NCI-H1105 treated with DMSO at 0.1 percent for 48 hours (cell line): ENCODE results near the gene SPG11.
"Not testable (repeated sequence)": the region's sequence is repeated elsewhere in the genome, so short reads cannot be mapped to it uniquely, and the experiment has no call there.

ENCODE experiments used
- DNase-seq: peaks from one replicate; lab custom pipeline; 2025; lab: John Stamatoyannopoulos, UW

Gene SPG11

GRCh38 chr15:44565387-44566154 lies 97.9 kb downstream of the SPG11 start:
- DNase-seq: no peak

DNA sequence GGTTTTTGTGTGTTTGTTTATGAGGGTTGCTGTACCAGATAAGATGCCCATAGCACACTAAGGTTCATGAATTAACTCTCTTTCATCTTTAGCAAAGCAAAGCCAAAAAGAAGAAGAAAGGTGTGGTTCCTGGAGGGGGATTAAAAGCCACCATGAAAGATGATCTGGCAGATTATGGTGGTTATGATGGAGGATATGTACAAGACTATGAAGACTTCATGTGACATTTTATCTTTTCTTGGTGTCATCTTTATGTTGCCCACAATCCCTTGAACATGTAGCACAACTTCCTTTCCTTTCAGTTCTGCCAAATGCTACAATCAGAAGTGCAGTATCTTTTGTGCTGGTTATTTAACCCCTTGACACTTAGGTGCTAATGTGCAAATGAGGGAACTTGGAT lies 102.5 kb downstream of the SPG11 start:
- not testable (repeated sequence) for DNase-seq

GRCh38 chr15:44554934-44555723 lies 108.3 kb downstream of the SPG11 start:
- no peak for DNase-seq

DNA sequence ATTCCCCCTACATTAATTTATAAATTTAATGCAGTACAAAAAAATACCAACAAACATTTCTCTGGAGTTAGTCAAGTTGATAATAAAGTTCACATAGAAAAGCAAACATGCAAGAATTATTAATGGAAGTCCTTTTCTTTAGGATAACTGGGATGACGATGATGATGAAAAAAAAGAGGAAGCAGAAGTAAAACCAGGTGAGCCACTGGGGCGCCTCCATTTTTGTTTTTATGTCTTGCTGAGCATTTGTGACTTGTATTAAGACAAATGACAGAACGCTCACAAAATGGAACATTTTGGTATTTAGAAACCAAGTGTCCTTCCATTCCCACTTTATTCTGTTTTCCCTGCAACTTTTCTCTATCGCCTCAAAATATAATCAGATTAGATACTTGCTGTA lies 112.7 kb downstream of the SPG11 start:
- DNase-seq: no peak

DNA sequence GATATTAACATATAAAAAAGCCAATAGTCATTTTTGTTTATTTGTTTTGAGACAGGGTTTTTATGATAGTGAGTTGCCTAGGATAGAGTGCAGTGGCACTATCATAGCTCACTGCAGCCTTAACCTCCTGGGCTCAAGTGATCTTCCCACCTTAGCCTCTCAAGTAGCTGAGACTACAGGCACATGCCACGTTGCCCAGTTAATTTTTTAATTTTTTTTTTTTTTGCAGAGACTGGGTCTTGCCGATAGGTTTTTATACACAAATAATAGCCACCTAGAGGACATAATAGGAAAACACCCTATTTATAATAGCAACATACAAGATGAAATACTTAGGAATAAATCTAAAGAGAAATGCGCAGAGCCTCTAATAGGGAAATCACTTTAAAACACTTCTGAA lies 113.2 kb downstream of the SPG11 start:
- DNase-seq: peak; percentile 5

- not testable (repeated sequence) for DNase-seq
Measured at GRCh38 chr15:44549152-44549551, 114.3 kb downstream of the SPG11 start.

DNA sequence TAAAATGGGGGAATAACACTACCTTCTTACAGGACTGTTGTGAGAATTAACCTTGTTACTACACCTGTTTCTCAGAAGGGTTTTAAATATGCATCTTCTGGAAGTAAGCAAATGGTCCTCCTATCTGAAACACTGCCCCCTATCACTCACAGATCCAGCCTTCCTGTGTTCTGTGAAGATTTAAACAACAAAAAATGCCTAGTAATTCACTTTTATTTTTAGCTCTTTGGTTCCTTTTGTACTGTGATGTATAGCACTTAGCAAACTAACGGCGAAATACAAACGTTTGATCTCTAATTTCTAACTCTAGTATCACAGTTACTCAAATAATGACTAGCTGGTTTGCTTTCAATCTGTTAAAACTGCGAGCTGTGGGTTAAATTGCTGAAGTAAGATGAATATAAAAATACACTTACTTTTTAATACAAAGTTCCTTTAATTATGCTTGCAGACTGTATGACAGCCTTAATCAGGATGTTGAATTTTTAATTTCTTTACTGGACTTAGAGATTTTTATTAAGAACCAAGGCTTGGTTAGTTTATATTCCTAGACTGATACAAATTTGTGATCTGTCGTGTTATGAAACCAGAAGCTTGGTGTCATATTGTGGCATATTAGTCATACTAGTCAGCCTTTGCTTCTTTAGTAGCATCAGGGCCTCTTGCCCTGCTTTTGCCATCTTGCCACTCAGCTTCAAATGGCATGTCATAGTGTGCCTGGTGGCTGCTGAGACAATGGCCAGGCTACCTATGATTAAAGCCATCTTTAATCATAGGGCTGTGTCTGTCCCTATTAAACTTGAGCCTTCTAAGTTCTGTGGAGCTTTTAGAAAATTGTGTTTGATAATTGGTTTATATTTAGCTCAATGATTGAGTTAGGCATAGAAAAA lies 117.3 kb downstream of the SPG11 start:
- no peak for DNase-seq

DNA sequence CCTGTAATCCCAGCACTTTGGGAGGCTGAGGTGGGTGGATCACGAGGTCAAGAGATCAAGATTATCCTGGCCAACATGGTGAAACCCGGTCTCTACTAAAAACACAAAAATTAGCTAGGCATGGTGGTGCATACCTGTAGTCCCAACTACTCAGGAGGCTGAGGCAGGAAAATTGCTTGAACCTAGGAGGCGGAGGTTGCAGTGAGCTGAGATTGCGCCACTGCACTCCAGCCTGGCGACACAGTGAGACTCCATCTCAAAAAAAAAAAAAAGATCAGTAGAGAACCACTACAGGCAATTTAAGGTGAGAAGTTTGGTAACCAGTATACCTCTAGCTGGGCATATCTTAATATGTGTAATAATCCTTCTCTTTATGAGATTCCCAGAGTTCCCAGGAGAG lies 118.7 kb downstream of the SPG11 start:
- DNase-seq: not testable (repeated sequence)

DNA sequence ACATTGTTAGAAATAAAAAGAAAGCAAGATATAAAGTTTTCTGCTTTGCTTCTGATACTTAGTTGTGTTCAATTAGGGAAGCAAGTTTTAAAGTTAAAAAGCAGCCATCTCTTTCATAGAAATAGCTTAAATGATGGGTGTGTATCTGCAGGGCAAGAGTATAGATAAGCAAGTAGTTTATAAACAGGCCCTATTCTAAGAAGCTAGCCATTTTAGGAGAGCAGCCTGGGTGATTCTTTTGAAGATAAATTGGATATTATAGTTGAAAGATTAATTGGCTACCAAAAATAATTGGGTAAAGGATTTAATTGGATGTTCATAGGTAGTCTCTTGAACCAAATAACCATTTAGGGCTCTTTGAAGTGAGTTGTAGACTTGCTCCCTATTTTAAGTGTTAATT lies 120.9 kb downstream of the SPG11 start:
- no peak for DNase-seq

- DNase-seq: no peak
Measured at GRCh38 chr15:44541282-44541958, 122.0 kb downstream of the SPG11 start.

DNA sequence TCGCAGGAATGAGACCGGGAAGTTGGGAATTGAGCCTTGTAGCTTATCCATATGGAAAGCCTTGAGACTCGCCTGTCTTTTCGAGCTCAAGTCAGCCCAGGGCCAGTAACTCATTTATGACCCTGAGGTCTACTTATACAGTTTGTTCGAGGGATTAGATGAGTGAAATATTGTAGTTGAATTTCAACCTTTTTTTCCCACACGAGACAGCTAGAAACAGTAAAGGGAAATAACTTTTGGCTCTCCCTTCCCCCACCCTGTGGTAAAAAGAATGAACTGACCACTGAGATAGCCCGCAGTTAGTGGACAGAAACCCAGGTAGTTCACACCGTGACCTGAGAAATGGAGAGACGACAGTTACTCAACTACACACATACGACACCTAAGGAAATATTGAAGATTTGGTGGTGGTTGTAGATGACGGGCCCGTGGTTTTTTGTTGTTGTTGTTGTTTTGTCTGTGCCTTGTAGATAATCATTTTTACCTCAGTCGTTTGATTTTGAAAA lies 125.7 kb downstream of the SPG11 start:
- no peak for DNase-seq

GRCh38 chr15:44536962-44537734 lies 126.3 kb downstream of the SPG11 start, which contains the start of gene EIF3J:
Gene EIF3J (plus strand): TSS chr15:44537147. CDS start chr15:44537195, 48 bp downstream.
- DNase-seq: peak; percentile 81

DNA sequence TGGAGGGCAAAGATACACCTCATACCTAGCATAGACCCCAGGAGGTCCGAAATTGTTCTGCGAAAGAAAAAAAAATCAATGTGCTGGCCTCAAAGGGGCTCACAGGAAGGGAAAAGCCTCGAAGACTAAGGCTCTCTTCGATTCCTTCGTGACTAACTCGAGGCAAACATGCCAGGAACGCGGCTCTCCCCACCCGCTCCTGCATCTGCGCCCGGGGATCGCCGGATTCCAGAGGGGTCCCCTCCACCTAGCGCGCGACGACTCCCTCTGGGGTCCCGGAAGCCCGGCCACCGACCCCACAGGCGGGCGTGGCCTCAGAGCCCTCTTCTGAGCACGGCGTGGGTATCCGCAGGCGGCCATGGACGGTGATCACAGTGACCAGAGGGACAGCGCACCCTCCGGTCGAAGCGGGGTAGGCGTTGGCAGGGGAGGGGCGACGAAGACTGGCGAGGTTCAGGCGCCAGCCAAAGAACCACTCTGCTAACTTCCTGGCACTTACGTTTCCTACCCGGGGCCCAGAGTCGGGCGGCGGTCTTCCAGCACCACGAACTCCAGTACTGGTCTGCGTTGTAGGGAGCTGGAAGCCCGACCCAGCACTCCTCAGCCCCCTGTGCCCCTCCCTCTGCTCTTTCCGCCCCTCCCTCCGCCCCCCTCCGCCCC lies 127.0 kb downstream of the SPG11 start:
- DNase-seq: peak; percentile 77

DNA sequence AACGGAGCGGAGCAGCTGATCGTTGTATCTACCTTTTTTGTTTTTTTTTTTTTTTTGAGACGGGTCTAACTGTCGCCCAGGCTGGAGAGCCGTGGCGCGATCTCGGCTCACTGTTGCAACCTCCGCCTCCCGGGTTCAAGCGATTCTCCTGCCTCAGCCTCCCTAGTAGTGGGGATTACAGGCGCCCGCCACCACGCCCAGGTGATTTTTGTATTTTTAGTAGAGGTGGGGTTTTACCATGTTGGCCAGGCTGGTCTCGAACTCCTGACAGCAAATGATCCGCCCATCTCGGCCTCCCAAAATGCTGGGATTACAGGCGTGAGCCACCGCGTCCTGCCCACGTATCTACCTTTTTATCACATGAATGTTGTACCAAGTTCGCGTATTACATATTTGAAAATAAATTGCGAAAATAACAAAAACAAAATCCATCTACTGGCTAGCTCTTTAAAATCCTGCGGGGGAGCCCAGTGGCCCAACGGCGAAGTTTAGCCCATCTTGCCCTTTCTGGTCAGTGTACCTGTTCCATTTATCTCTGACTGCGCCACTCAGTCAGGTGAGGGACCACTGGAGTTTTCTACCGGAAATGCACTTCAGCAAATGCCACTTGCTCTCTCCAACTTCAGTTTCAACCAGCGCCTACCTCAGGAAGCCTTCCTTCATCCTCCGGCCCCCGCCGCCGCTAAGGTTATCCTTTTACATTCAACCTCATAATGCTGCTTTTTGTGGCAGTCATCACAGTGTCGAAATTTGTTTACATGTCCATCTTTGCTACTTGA lies 127.8 kb downstream of the SPG11 start:
- peak; percentile 23 for DNase-seq

GRCh38 chr15:44535092-44535491 lies 128.4 kb downstream of the SPG11 start:
- DNase-seq: no peak

DNA sequence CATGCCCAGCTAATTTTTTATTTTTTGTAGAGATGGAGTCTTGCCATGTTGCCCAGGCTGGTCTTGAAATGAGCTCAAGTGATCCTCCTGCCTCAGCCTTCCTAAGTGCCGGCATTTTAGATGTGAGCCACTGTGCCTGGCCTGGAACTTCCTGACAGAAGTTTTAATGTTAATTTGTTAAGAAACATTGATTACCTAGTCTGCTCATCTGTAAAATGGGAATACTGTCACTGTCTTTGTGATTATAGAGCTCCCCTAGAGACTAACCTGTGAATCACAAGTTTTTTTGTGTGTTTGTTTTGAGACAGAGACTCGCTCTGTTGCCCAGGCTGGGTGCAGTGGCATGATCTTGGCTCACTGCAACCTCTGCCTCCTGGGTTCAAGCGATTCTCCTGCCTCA lies 130.8 kb downstream of the SPG11 start:
- DNase-seq: no peak

- not testable (repeated sequence) for DNase-seq
Measured at GRCh38 chr15:44532275-44532674, 131.2 kb downstream of the SPG11 start.

- peak; percentile 7 for DNase-seq
Measured at GRCh38 chr15:44530653-44531052, 132.8 kb downstream of the SPG11 start.
